ENCODE results near the gene CCT8L2.
"Not testable (repeated sequence)": the region's sequence is repeated elsewhere in the genome, so short reads cannot be mapped to it uniquely, and the experiment has no call there.

The CCT8L2 gene

GRCh38 chr22:16595251-16595650 lies 2.6 kb upstream of the CCT8L2 start:
- not testable (repeated sequence) for DNase-seq (ENCODE audit: low read depth in 3 of 3)

- DNase-seq (ENCODE audit: low read depth in 3 of 3), result no peak
These were observed 1.4 kb upstream of the CCT8L2 start for GRCh38 chr22:16594026-16594425.

DNA sequence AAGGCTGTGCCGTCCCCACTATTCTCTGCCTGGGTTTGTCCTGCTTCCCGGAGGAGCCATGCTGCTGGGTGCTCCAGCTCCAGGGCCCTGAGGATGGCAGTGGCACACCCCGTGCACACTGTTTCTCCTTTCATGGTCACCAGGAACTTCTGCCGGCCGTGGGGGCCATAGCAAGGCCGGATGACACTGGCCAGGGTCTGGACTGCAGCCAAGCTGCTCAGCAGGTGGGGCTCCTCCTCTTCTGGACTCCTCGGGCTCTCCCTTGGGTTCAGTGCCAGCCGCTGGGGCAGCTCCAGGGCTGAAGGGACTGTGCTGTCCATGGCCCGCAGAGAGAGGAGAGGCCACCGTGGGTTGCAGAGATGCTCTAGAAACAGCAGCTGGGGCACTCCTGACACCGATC lies 379 bp downstream of the CCT8L2 start:
- DNase-seq (ENCODE audit: low read depth in 3 of 3), result not testable (repeated sequence)

DNA sequence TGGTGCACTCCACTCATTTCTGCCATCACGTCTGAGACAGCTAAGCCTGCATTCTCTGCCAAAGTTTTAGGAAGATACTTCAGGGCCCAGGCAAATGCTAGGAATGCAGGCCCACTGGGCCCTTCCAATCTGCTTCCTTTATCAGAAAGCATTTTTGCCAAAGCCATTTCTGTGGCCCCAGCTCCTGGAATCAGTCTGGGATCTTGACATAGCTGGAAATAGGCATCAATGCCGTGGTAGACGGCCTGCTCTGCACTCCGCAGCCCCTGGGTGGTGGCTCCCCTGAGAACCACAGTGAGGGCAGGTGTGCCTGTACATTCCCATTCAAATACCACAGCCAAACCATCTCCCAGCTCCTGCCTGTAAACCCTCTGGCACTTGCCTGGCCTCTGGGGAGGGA lies 1.5 kb downstream of the CCT8L2 start:
- not testable (repeated sequence) for DNase-seq (ENCODE audit: low read depth in 3 of 3)

DNA sequence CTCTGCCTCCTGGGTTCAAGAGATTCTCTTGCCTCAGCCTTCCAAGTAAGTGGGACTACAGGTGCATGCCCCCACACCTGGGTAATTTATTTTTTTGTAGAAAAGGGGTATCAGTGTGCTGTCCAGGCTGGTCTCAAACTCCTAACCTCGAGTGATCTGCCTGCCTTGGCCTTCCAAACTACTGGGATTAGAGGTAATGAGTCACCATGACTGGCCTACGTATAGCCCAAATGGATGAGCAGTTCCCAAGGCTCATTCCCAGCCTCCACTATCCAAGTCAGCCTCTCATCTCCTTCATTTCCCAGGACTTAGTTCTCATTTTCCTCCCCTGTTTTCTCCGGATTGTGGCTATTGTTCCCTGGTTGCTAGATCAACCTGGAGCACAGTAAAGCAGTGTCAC lies 5.6 kb downstream of the CCT8L2 start:
- DNase-seq (ENCODE audit: low read depth in 3 of 3), result no peak

- DNase-seq (ENCODE audit: low read depth in 3 of 3), result no peak
These were observed 6.4 kb downstream of the CCT8L2 start for GRCh38 chr22:16586170-16586569.

GRCh38 chr22:16580872-16581271 lies 11.7 kb downstream of the CCT8L2 start:
- DNase-seq (ENCODE audit: low read depth in 3 of 3), result not testable (repeated sequence)

DNA sequence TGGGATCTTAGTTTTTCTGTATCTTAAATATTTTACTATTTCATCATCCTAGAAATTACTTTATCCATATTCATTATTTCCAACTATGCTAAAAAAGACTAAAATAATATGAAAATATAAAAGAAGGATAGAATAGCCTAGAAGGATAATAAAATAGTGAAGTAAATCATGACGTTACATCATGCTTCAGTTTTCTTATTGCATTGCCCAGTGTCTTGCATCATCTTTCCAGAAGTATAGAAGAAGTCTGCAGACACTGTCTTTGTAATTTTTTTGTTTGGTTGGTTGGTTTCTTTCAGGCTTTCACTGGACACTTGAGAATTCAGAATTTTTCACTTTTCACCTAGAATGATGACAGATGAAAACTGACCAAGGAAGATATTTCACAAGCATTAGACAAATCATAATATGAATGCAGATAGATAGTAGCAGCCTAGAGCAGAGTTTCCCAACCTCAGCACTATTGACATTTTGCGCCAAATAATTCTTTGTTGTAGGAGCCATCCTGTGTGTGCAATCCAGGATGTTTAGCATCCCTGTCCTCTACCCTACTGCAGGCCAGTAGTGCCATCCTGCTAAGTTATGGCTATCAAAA lies 23.3 kb downstream of the CCT8L2 start:
- not testable (repeated sequence) for DNase-seq (ENCODE audit: low read depth in 3 of 3)

GRCh38 chr22:16568425-16568758 lies 24.2 kb downstream of the CCT8L2 start:
- no peak for DNase-seq (ENCODE audit: low read depth in 3 of 3)

DNA sequence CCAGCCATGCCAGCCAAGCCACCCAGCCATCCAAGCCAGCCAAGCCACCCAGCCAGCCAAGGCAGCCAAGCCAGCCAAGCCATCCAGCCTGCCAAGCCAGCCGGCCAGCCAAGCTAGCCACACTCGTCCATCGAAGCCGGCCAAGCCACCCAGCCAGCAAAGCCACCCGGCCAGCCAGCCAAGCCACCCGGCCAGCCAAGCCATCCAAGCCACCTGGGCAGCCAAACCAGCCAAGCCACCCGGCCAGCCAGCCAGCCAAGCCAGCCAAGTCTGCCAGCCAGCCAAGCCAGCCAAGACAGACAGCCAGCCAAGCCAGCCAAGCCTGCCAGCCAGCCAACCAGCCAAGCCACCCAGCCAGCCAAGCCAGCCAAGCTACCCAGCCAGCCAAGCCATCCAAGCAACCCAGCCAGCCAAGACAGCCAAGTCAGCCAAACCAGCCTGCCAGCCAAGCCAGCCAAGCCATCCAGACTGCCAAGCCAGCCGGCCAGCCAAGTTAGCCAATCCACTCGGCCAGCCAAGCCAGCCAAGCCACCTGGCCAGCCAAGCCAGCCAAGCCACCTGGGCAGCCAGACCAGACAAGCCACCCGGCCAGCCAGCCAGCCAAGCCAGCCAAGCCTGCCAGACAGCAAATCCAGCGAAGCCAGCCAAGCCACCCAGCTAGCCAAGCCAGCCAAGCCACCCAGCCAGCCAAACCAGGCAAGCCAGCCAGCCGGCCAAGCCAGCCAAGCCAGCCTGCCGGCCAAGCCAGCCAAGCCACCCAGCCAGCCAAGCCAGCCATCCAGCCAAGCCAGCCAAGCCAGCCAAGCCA lies 24.8 kb downstream of the CCT8L2 start:
- not testable (repeated sequence) for DNase-seq (ENCODE audit: low read depth in 3 of 3)

- not testable (repeated sequence) for DNase-seq (ENCODE audit: low read depth in 3 of 3)
These were observed 26.0 kb downstream of the CCT8L2 start for GRCh38 chr22:16566421-16567151.

GRCh38 chr22:16565585-16566420 lies 26.8 kb downstream of the CCT8L2 start:
- DNase-seq (ENCODE audit: low read depth in 3 of 3), result not testable (repeated sequence)

DNA sequence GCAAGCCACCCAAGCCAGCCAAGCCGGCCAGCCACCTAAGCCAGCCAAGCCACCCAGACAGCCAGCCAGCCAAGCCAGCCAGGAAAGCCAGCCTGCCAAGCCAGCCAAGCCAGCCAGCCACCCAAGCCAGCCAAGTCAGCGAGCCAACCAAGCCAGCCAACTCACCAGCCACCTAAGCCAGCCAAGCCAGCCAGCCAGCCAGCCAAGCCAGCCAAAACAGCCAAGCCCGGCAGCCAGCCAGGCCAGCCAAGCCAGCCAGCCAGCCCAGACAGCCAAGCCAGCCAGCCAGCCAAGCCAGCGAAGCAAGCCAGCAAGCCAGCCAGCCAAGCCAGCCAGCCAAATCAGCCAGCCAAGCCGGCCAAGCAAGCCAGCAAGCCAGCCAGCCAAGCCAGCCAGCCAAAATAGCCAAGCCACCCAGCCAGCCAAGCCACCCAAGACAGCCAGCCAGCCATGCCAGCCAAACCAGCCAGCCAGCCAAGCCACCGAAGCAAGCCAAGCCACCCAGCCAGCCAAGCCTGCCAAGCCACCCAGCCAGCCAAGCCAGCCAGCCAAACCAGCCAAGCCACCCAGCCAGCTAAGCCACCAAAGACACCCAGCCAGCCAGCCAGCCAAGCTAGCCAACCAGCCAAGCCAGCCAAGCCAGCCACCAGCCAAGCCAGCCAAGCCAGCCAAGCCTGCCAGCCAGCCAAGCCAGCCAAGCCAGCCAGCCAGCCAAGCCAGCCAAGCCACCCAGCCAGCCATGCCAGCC lies 27.6 kb downstream of the CCT8L2 start:
- DNase-seq (ENCODE audit: low read depth in 3 of 3), result not testable (repeated sequence)

GRCh38 chr22:16563555-16564520 lies 28.8 kb downstream of the CCT8L2 start:
- DNase-seq (ENCODE audit: low read depth in 3 of 3), result no peak

DNA sequence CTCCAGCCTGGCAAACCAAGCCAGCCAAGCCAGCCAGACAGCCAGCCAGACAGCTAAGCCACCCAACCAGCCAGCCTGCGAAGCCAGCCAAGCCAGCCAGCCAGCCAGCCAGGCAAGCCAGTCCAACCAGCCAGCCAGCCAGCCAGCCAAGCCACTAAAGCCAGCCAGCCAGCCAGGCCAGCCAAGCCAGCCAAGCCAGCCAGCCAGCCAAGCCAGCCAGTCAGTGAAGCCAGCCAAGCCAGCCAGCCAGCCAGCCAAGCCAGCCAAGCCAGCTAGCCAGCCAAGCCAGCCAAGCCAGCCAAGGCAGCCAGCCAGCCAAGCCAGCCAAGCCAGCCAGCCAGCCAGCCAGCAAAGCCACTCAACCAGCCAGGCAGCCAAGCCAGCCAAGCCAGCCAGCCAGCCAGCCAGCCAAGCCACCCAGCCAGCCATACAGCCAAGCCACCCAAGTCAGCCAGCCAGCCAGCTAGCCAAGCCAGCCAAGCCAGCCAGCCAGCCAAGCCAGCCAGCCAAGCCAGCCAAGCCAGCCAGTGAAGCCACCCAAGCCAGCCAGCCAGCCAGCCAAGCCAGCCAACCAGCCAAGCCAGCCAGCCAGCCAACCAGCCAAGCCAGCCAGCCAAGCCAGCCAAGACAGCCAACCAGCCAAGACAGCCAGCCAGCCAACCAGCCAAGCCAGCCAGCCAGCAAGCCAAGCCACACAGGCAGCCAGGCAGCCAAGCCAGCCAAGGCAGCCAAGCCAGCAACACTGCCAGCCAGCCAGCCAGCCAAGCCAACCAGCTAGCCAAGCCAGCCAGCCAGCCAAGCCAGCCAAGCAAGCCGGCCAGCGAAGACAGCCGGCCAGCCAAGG lies 29.7 kb downstream of the CCT8L2 start:
- no peak for DNase-seq (ENCODE audit: low read depth in 3 of 3)

GRCh38 chr22:16561093-16561658 lies 31.4 kb downstream of the CCT8L2 start:
- DNase-seq (ENCODE audit: low read depth in 3 of 3), result not testable (repeated sequence)

- DNase-seq (ENCODE audit: low read depth in 3 of 3), result not testable (repeated sequence)
These were observed 32.0 kb downstream of the CCT8L2 start for GRCh38 chr22:16560651-16561050.

DNA sequence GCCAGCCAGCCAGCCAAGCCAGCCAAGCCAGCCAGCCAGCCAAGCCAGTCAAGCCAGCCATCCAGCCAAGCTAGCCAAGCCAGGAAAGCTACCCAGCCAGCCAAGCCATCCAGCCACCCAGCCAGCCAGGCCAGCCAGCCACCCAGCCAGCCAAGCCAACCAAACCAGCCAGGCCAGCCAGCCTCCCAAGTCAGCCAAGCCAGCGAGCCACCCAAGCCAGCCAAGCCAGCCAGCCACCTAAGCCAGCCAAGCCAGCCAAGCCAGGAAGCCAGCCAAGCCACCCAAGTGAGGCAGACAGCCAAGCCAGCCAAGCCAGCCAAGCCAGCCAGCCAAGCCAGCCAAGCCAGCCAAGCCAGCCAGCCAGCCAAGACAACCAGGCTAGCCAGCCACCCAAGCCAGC lies 32.6 kb downstream of the CCT8L2 start:
- not testable (repeated sequence) for DNase-seq (ENCODE audit: low read depth in 3 of 3)
